Measurements from ENCODE around the gene UNG.
"Not testable (repeated sequence)": the region's sequence is repeated elsewhere in the genome, so short reads cannot be mapped to it uniquely, and the experiment has no call there.

Gene UNG

GRCh38 chr12:109097435-109098182, at the start of gene UNG:
Gene UNG, plus strand, starts transcription at chr12:109097597. Its CDS starts 83 bp downstream, at chr12:109097680.
- DNase-seq, result peak; percentile 98

- not testable (repeated sequence) for DNase-seq
Measured at GRCh38 chr12:109048706-109049105, 48.7 kb upstream of the UNG start.

GRCh38 chr12:109049794-109050193, 47.6 kb upstream of the UNG start:
- DNase-seq, result not testable (repeated sequence)

GRCh38 chr12:109052097-109052413, 45.3 kb upstream of the UNG start:
- no peak for DNase-seq

GRCh38 chr12:109052414-109053323, 44.7 kb upstream of the UNG start, which contains the start of gene USP30:
Gene USP30, plus strand, starts transcription at chr12:109052576. Its CDS starts 103 bp downstream, at chr12:109052679.
- DNase-seq, result peak; percentile 79

- peak; percentile 3 for DNase-seq
Measured at GRCh38 chr12:109053382-109054123, 43.8 kb upstream of the UNG start.

GRCh38 chr12:109054124-109054513, 43.3 kb upstream of the UNG start:
- DNase-seq, result not testable (repeated sequence)

- DNase-seq, result no peak
Measured at GRCh38 chr12:109054520-109054919, 42.9 kb upstream of the UNG start.

- DNase-seq, result no peak
Measured at GRCh38 chr12:109056891-109057290, 40.5 kb upstream of the UNG start.

- DNase-seq, result no peak
Measured at GRCh38 chr12:109057376-109057775, 40.0 kb upstream of the UNG start.

GRCh38 chr12:109058773-109059172, 38.6 kb upstream of the UNG start:
- DNase-seq, result no peak

- no peak for DNase-seq
Measured at GRCh38 chr12:109064143-109064542, 33.3 kb upstream of the UNG start.

GRCh38 chr12:109065154-109065852, 32.1 kb upstream of the UNG start:
- DNase-seq, result no peak

GRCh38 chr12:109065853-109066193, 31.6 kb upstream of the UNG start:
- no peak for DNase-seq

- no peak for DNase-seq
Measured at GRCh38 chr12:109069307-109070271, 27.8 kb upstream of the UNG start.

GRCh38 chr12:109074866-109075265, 22.5 kb upstream of the UNG start:
- DNase-seq, result no peak

- DNase-seq, result no peak
Measured at GRCh38 chr12:109082751-109083150, 14.6 kb upstream of the UNG start.

GRCh38 chr12:109084425-109084824, 13.0 kb upstream of the UNG start:
- no peak for DNase-seq

- DNase-seq, result no peak
Measured at GRCh38 chr12:109085590-109085989, 11.8 kb upstream of the UNG start.

- DNase-seq, result no peak
Measured at GRCh38 chr12:109087250-109087649, 10.1 kb upstream of the UNG start.

GRCh38 chr12:109088818-109089217, 8.6 kb upstream of the UNG start:
- DNase-seq, result no peak

- DNase-seq, result no peak
Measured at GRCh38 chr12:109089683-109090082, 7.7 kb upstream of the UNG start.

Data from stimulated activated CD4-positive, alpha-beta T cell treated with anti-CD3 and anti-CD28 coated beads, Interleukin-12 subunit alpha, Interleukin-12 subunit beta, amount 100 ng/mL, for 4 hours (primary cell).